Astrocyte of the hippocampus (primary cell): Measurements from ENCODE around the gene NKD1.

Experiments
- DNase-seq: peaks from one replicate; pipeline ENCODE4 v3.0.0; 2011; ENCODE audit warnings: low read depth, low spot score

The NKD1 gene

GRCh38 chr16:50613281-50613963 lies 65.2 kb downstream of the NKD1 start:
- no peak for DNase-seq

GRCh38 chr16:50613964-50614474 lies 65.8 kb downstream of the NKD1 start:
- no peak for DNase-seq

GRCh38 chr16:50614955-50615724 lies 66.9 kb downstream of the NKD1 start:
- DNase-seq: no peak

- no peak for DNase-seq
Observed at GRCh38 chr16:50615891-50616290, 67.7 kb downstream of the NKD1 start.

GRCh38 chr16:50616386-50616785 lies 68.2 kb downstream of the NKD1 start:
- DNase-seq: no peak

- peak; percentile 48 for DNase-seq
Observed at GRCh38 chr16:50616883-50617645, 68.9 kb downstream of the NKD1 start.

- DNase-seq: no peak
Observed at GRCh38 chr16:50617646-50618184, 69.5 kb downstream of the NKD1 start.

GRCh38 chr16:50618238-50618918 lies 70.2 kb downstream of the NKD1 start:
- no peak for DNase-seq

GRCh38 chr16:50619702-50620491 lies 71.7 kb downstream of the NKD1 start:
- no peak for DNase-seq

- no peak for DNase-seq
Observed at GRCh38 chr16:50620646-50621451, 72.7 kb downstream of the NKD1 start.

GRCh38 chr16:50621452-50621792 lies 73.2 kb downstream of the NKD1 start:
- DNase-seq: no peak

- DNase-seq: no peak
Observed at GRCh38 chr16:50622029-50622428, 73.8 kb downstream of the NKD1 start.

GRCh38 chr16:50622643-50623369 lies 74.6 kb downstream of the NKD1 start:
- DNase-seq: no peak

GRCh38 chr16:50624449-50624970 lies 76.3 kb downstream of the NKD1 start:
- no peak for DNase-seq

- DNase-seq: no peak
Observed at GRCh38 chr16:50625374-50625773, 77.2 kb downstream of the NKD1 start.

GRCh38 chr16:50626868-50627267 lies 78.7 kb downstream of the NKD1 start:
- no peak for DNase-seq

- peak; percentile 44 for DNase-seq
Observed at GRCh38 chr16:50627419-50627818, 79.2 kb downstream of the NKD1 start.

- DNase-seq: no peak
Observed at GRCh38 chr16:50628156-50628802, 80.1 kb downstream of the NKD1 start.
